HG03108 (cell line): ENCODE results near the gene ADCY1.

ENCODE experiments used
- ATAC-seq: cut with Tn5 transposase; IDR thresholded peaks from one replicate; pipeline ENCODE4 v1.9.1; 2021; ENCODE audit warnings: moderate library complexity; ENCODE audit not compliant: unreplicated experiment

ADCY1 gene

GRCh38 chr7:45649560-45650346, 75.6 kb downstream of the ADCY1 start:
- no peak for ATAC-seq

GRCh38 chr7:45650404-45651394, 76.5 kb downstream of the ADCY1 start:
- no peak for ATAC-seq

- ATAC-seq = no peak
Observed at GRCh38 chr7:45651540-45651939, 77.4 kb downstream of the ADCY1 start.

- ATAC-seq = no peak
Observed at GRCh38 chr7:45652630-45653029, 78.5 kb downstream of the ADCY1 start.

GRCh38 chr7:45653209-45653907, 79.2 kb downstream of the ADCY1 start:
- ATAC-seq = no peak

GRCh38 chr7:45654341-45654740, 80.2 kb downstream of the ADCY1 start:
- no peak for ATAC-seq

GRCh38 chr7:45655539-45655938, 81.4 kb downstream of the ADCY1 start:
- no peak for ATAC-seq

GRCh38 chr7:45656431-45656830, 82.3 kb downstream of the ADCY1 start:
- no peak for ATAC-seq

- no peak for ATAC-seq
Observed at GRCh38 chr7:45657136-45657889, 83.1 kb downstream of the ADCY1 start.

GRCh38 chr7:45657890-45658715, 83.9 kb downstream of the ADCY1 start:
- ATAC-seq = no peak

GRCh38 chr7:45658716-45659495, 84.7 kb downstream of the ADCY1 start:
- ATAC-seq = no peak

- no peak for ATAC-seq
Observed at GRCh38 chr7:45659496-45660139, 85.5 kb downstream of the ADCY1 start.

- no peak for ATAC-seq
Observed at GRCh38 chr7:45660201-45660900, 86.2 kb downstream of the ADCY1 start.

- no peak for ATAC-seq
Observed at GRCh38 chr7:45660901-45661211, 86.7 kb downstream of the ADCY1 start.

- ATAC-seq = no peak
Observed at GRCh38 chr7:45661302-45661995, 87.3 kb downstream of the ADCY1 start.

- no peak for ATAC-seq
Observed at GRCh38 chr7:45662018-45662417, 87.8 kb downstream of the ADCY1 start.

- no peak for ATAC-seq
Observed at GRCh38 chr7:45662540-45663166, 88.5 kb downstream of the ADCY1 start.
